Kidney (tissue), 14 donors: Measurements from ENCODE around the gene STOX1. TPM values are rescaled to one million over a fixed set of nuclear protein-coding genes. Genes with fewer than 3 reads are reported as not detected.

ENCODE experiments used
- DNase-seq, 5 donors: peaks; one replicate each; pipeline ENCODE4 v3.0.0-alpha.2; 2013 to 2020
- FAIRE-seq: peaks from 2 replicates; lab custom pipeline; 2012; peaks lifted over from hg19 to GRCh38; lab: Jason Lieb, UNC
- H3K27ac ChIP-seq, 2 donors: one replicate each; pipeline ENCODE4 v1.7.0; 2013; ENCODE audit warnings: low read depth in 2 of 2, low read length in 2 of 2, inconsistent platforms in 1 of 2
- H3K27me3 ChIP-seq: one replicate; pipeline ENCODE4 v1.7.1; 2013; ENCODE audit warnings: low read length, inconsistent platforms; ENCODE audit not compliant: control insufficient read depth, insufficient read depth
- H3K36me3 ChIP-seq, 3 donors: one replicate each; pipeline versions ENCODE4 v1.7.0 to v1.7.1; 2013; ENCODE audit warnings: low read length in 3 of 3, control low read depth in 1 of 3, inconsistent platforms in 1 of 3; ENCODE audit not compliant: insufficient read depth in 3 of 3, control insufficient read depth in 2 of 3
- H3K4me1 ChIP-seq, 3 donors: one replicate each; pipeline versions ENCODE4 v1.7.0 to v1.7.1; 2013; ENCODE audit warnings: low read length in 3 of 3, inconsistent platforms in 1 of 3, low read depth in 1 of 3; ENCODE audit not compliant: control insufficient read depth in 2 of 3, insufficient read depth in 2 of 3
- H3K4me3 ChIP-seq, 3 donors: one replicate each; pipeline versions ENCODE4 v1.7.0 to v1.8.1; 2013; ENCODE audit warnings: low read length in 3 of 3, control low read depth in 1 of 3, inconsistent platforms in 1 of 3
- H3K9ac ChIP-seq, 3 donors: one replicate each; pipeline versions ENCODE4 v1.7.0 to v1.7.1; 2013; ENCODE audit warnings: low read length in 3 of 3, control low read depth in 1 of 3, inconsistent platforms in 1 of 3
- H3K9me3 ChIP-seq, 3 donors: one replicate each; pipeline versions ENCODE4 v1.7.0 to v1.7.1; 2013; ENCODE audit warnings: low read length in 3 of 3, control low read depth in 1 of 3, inconsistent platforms in 1 of 3; ENCODE audit not compliant: control insufficient read depth in 2 of 3, insufficient read depth in 1 of 3
- intact Hi-C: fragments of 100-400 bp; cut with DNase I; formaldehyde crosslinking; loops from one replicate; pipeline ENCODE4 v1.11.1; 2022
- polyA plus RNA-seq: library from polyadenylated mRNA; stranded (reverse); fragments of 350-450 nt; fragmentation: Illumina TruSeq; extraction: RNeasy Lipid Tissue Mini Kit (QIAGEN cat#74804); gene quantifications from one replicate; pipeline ENCODE4 v1.2.3, GENCODE V29; 2014; ENCODE audit warnings: low read depth, low replicate concordance; ENCODE audit not compliant: insufficient read depth
- total RNA-seq: library from RNA; stranded (reverse); fragmentation: NEBNext Ultra II Directional; extraction: Animal tissue kit (Norgen Biotek cat#: 25700); gene quantifications from one replicate; pipeline ENCODE4 v1.2.1, GENCODE V29; 2021
- TF ChIP-seq, protein P1 (sequence below): IDR thresholded peaks from 3 replicates; pipeline ENCODE4 v1.5.1; 2012; ENCODE audit warnings: mild to moderate bottlenecking, moderate library complexity, borderline replicate concordance; ENCODE audit not compliant: insufficient read depth; ENCODE audit errors: extremely low read depth
- donor health status: control.
- donor health status: control.
- donor health status: control.
- donor health status: control.
- donor health status: control.
- donor health status: DM: yes; HTN: yes; CAD: no.
- donor health status: Normal renal cell carcinoma (clear cell type).

The STOX1 gene
- total and polyA plus RNA-seq, 2 donors from 2014 or later: 1.5 TPM

DNA sequence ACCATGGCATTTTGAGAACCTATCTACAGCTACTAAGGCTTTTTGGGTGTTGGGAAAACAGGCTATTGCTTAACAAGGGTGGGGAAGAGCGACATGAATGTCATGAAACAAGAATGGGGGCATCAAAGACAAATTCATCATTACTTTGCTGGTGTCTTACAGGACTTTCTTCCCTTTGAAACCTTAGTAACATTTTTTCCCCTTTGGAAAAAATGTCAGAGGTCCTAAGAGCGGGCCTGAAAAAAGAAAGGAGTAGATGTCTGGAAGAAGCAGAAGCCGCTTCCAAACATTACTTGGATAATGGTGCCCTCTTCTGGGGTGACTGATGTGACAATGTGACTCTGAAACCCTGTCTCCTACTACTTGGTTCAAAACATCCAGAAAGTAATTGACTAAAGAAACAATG lies 70.0 kb downstream of the STOX1 start:
- H3K9me3 ChIP-seq: no peaks in the 10 kb centered on the region
- no peaks in the 10 kb centered on the region for H3K27me3 ChIP-seq
- H3K4me1 ChIP-seq: peaks cover 2 to 10% (median 3%) of the 10 kb centered on the region in 3 donors
- intact Hi-C loops: no loop called here
- FAIRE-seq: peak; percentile 65
- no peaks in the 10 kb centered on the region for H3K36me3 ChIP-seq
- H3K4me3 ChIP-seq: no peak overlapping the region
- peak in 4 of 5 donors; percentile 55 to 92 (median 81) for DNase-seq
- H3K27ac ChIP-seq: no peak overlapping the region
- TF ChIP-seq, protein P1, sequence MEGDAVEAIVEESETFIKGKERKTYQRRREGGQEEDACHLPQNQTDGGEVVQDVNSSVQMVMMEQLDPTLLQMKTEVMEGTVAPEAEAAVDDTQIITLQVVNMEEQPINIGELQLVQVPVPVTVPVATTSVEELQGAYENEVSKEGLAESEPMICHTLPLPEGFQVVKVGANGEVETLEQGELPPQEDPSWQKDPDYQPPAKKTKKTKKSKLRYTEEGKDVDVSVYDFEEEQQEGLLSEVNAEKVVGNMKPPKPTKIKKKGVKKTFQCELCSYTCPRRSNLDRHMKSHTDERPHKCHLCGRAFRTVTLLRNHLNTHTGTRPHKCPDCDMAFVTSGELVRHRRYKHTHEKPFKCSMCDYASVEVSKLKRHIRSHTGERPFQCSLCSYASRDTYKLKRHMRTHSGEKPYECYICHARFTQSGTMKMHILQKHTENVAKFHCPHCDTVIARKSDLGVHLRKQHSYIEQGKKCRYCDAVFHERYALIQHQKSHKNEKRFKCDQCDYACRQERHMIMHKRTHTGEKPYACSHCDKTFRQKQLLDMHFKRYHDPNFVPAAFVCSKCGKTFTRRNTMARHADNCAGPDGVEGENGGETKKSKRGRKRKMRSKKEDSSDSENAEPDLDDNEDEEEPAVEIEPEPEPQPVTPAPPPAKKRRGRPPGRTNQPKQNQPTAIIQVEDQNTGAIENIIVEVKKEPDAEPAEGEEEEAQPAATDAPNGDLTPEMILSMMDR: peak; percentile 58
- H3K9ac ChIP-seq: no peak overlapping the region

- no peak overlapping the region for H3K9ac ChIP-seq
- no peak for DNase-seq
- no peak for FAIRE-seq
- H3K9me3 ChIP-seq: no peaks in the 10 kb centered on the region
- H3K27me3 ChIP-seq: no peaks in the 10 kb centered on the region
- intact Hi-C loops: no loop called here
- TF ChIP-seq, protein P1: no peak
- no peak overlapping the region for H3K27ac ChIP-seq
- H3K4me3 ChIP-seq: no peak overlapping the region
- no peaks in the 10 kb centered on the region for H3K36me3 ChIP-seq
- peaks cover 2 to 14% (median 6%) of the 10 kb centered on the region in 3 donors for H3K4me1 ChIP-seq
These were observed 71.9 kb downstream of the STOX1 start for GRCh38 chr10:68899186-68899745.

- H3K9me3 ChIP-seq: no peaks in the 10 kb centered on the region
- TF ChIP-seq, protein P1: no peak
- intact Hi-C loops: no loop called here
- no peaks in the 10 kb centered on the region for H3K36me3 ChIP-seq
- no peaks in the 10 kb centered on the region for H3K27me3 ChIP-seq
- H3K4me1 ChIP-seq: peaks cover 2 to 14% (median 6%) of the 10 kb centered on the region in 3 donors
- H3K27ac ChIP-seq: peak overlapping the region; percentile 100
- H3K4me3 ChIP-seq: peak overlapping the region; percentile 70 to 95 (median 88)
- peak in 1 of 5 donors; percentile 93 for DNase-seq
- peak overlapping the region; percentile 70 to 90 (median 85) for H3K9ac ChIP-seq
- FAIRE-seq: no peak
These were observed 73.2 kb downstream of the STOX1 start for GRCh38 chr10:68900427-68901104.
